Endothelial cell of umbilical vein (primary cell): ENCODE results near the gene PRKAR1B. TPM values are rescaled to one million over a fixed set of nuclear protein-coding genes. Genes with fewer than 3 reads are reported as not detected.

Experiments used
- BruUV-seq: library from RNA; stranded (reverse); fragments of 400-500 nt; replicated peaks from 2 replicates; lab custom pipeline; 2021; lab: Mats Ljungman, UMichigan
- CTCF ChIA-PET: fragments of 300-600, 350-600 bp; sonication (Branson Sonifier 250); formaldehyde crosslinking; loops from one replicate; lab custom pipeline; 2021; ENCODE audit warnings: antibody characterized with exemption, inconsistent platforms; lab: Charles Lee
- POLR2A ChIA-PET: fragments of 300-600, 350-600 bp; sonication (Branson Sonifier 250); formaldehyde crosslinking; loops from one replicate; lab custom pipeline; 2021; ENCODE audit warnings: antibody characterized with exemption, inconsistent platforms; lab: Charles Lee
- DNase-seq: peaks from one replicate; pipeline ENCODE4 v3.0.0-alpha.2; 2011; ENCODE audit warnings: low read depth, low spot score
- FAIRE-seq: peaks from 2 replicates; lab custom pipeline; 2011; peaks lifted over from hg19 to GRCh38; lab: Jason Lieb, UNC
- H2AFZ ChIP-seq: 2 replicates; pipeline ENCODE4 v1.6.0; 2012; ENCODE audit warnings: low read depth, low read length, control low read depth, inconsistent platforms
- H3K27ac ChIP-seq: 2 replicates; pipeline ENCODE4 v1.5.1; 2011; ENCODE audit warnings: low read depth, mild to moderate bottlenecking, control low read depth, low read length, moderate library complexity; ENCODE audit not compliant: insufficient read depth
- H3K27me3 ChIP-seq, 2 experiments: 2 replicates each; pipeline versions ENCODE4 v1.6.0 to v1.6.1; 2011; ENCODE audit warnings: low read length in 2 of 2, mixed read lengths in 1 of 2; ENCODE audit not compliant: control insufficient read depth in 2 of 2, insufficient read depth in 2 of 2
- H3K36me3 ChIP-seq, 2 experiments: 2 replicates in 1 of 2; 3 replicates in 1 of 2; pipeline ENCODE4 v1.5.1; 2011; ENCODE audit warnings: low read length in 2 of 2, mild to moderate bottlenecking in 1 of 2, moderate library complexity in 1 of 2; ENCODE audit not compliant: control insufficient read depth in 2 of 2, insufficient read depth in 2 of 2; ENCODE audit errors: extremely low read depth in 1 of 2
- H3K4me1 ChIP-seq: 3 replicates; pipeline ENCODE4 v1.5.1; 2011; ENCODE audit warnings: mild to moderate bottlenecking, low read length; ENCODE audit not compliant: control insufficient read depth, insufficient read depth; ENCODE audit errors: extremely low read depth
- H3K4me2 ChIP-seq: 2 replicates; pipeline ENCODE4 v1.6.1; 2011; ENCODE audit warnings: low read length, control low read depth, mixed read lengths; ENCODE audit not compliant: insufficient read depth
- H3K4me3 ChIP-seq, 3 experiments: fragments of 200-600 bp in 1 of 3; sonication (generic), shearing (Covaris generic) in 1 of 3; replicated peaks in 1 of 3; 2 replicates each; pipeline ENCODE4 v1.5.1; 2011 to 2016; ENCODE audit warnings: control low read depth in 3 of 3, low read length in 3 of 3, mild to moderate bottlenecking in 2 of 3, inconsistent platforms in 1 of 3, low read depth in 1 of 3, moderate library complexity in 1 of 3; ENCODE audit not compliant: insufficient read depth in 1 of 3
- H3K79me2 ChIP-seq: 2 replicates; pipeline ENCODE4 v1.6.0; 2012; ENCODE audit warnings: low read length, inconsistent platforms; ENCODE audit not compliant: control insufficient read depth, insufficient read depth
- H3K9ac ChIP-seq: replicated peaks from 2 replicates; pipeline ENCODE3; 2011; ENCODE audit warnings: low read length, control low read depth; ENCODE audit not compliant: insufficient read depth; ENCODE audit errors: extremely low read depth
- H3K9me1 ChIP-seq: replicated peaks from 3 replicates; pipeline ENCODE4 v1.6.0; 2011; ENCODE audit warnings: mild to moderate bottlenecking, low read length; ENCODE audit not compliant: control insufficient read depth, insufficient read depth; ENCODE audit errors: extremely low read depth
- H3K9me3 ChIP-seq: replicated peaks from 2 replicates; pipeline ENCODE4 v1.5.1; 2012; ENCODE audit warnings: low read length, inconsistent platforms; ENCODE audit not compliant: control insufficient read depth, insufficient read depth
- H4K20me1 ChIP-seq: replicated peaks from 2 replicates; pipeline ENCODE3; 2011; ENCODE audit warnings: mild to moderate bottlenecking, low read length; ENCODE audit not compliant: control insufficient read depth, insufficient read depth; ENCODE audit errors: extremely low read depth
- EZH2 ChIP-seq: IDR thresholded peaks from 2 replicates; pipeline ENCODE4 v1.6.1; 2012; ENCODE audit warnings: borderline replicate concordance, low read depth, mild to moderate bottlenecking, moderate library complexity, low read length, inconsistent platforms; ENCODE audit not compliant: severe bottlenecking
- FOS ChIP-seq: IDR thresholded peaks from 2 replicates; pipeline ENCODE4 v1.6.1; 2011; ENCODE audit warnings: mild to moderate bottlenecking, low read length, moderate library complexity, borderline replicate concordance; ENCODE audit not compliant: insufficient read depth
- GATA2 ChIP-seq: IDR thresholded peaks from 2 replicates; pipeline ENCODE4 v1.7.0; 2011; ENCODE audit warnings: low read depth, mild to moderate bottlenecking, moderate library complexity, mixed read lengths, low read length; ENCODE audit not compliant: insufficient read length, insufficient read depth
- JUN ChIP-seq: IDR thresholded peaks from 2 replicates; pipeline ENCODE4 v1.6.1; 2011; ENCODE audit warnings: borderline replicate concordance, low read depth; ENCODE audit not compliant: insufficient read length, insufficient read depth
- MAX ChIP-seq: IDR thresholded peaks from 2 replicates; pipeline ENCODE4 v1.6.1; 2011; ENCODE audit not compliant: insufficient read depth, insufficient read length
- MYC ChIP-seq: IDR thresholded peaks from one replicate; pipeline ENCODE4 v1.6.1; 2011; ENCODE audit warnings: mild to moderate bottlenecking, low read depth, low read length
- POLR2A ChIP-seq: IDR thresholded peaks from 2 replicates; pipeline ENCODE4 v1.6.1; 2012; ENCODE audit warnings: low read depth, mild to moderate bottlenecking, control low read depth, low read length
- POLR2AphosphoS5 ChIP-seq: IDR thresholded peaks from 2 replicates; pipeline ENCODE4 v1.6.1; 2012; ENCODE audit warnings: low read depth, mild to moderate bottlenecking, control low read depth, low read length, moderate library complexity; ENCODE audit not compliant: insufficient read depth
- dilution Hi-C: fragments of 300-500 bp; cut with MboI; formaldehyde crosslinking; loops from one replicate; pipeline ENCODE4 v1.15.0; 2019; ENCODE audit warnings: low sequenced_read_pairs; ENCODE audit not compliant: extremely low pct_ligation_motif_present
- intact Hi-C: fragments of 100-400 bp; cut with micrococcal nuclease; formaldehyde crosslinking; loops from one replicate; pipeline ENCODE4 v1.10.0; 2022
- polyA plus RNA-seq, 4 experiments: library from polyadenylated mRNA; depleted of rRNA in 3 of 4; stranded (reverse) in 3 of 4; unstranded in 1 of 4; fragments of >200 nt; gene quantifications; 2 replicates each; pipeline versions ENCODE4 v1.2.1 to v1.2.3, GENCODE V29; 2011 to 2012; ENCODE audit warnings: missing spikeins in 1 of 4
- total RNA-seq: library from RNA; stranded (reverse); gene quantifications from 2 replicates; pipeline ENCODE4 v1.2.3, GENCODE V29; 2021
- TF ChIP-seq, protein P1 (sequence below), 2 donors: IDR thresholded peaks; 1 replicate in 1 of 2; 2 replicates in 1 of 2; pipeline ENCODE4 v1.5.1; 2011; ENCODE audit warnings: low read length in 2 of 2, mild to moderate bottlenecking in 2 of 2, moderate library complexity in 2 of 2, control low read depth in 1 of 2, inconsistent platforms in 1 of 2, low read depth in 1 of 2; ENCODE audit not compliant: insufficient read depth in 1 of 2; ENCODE audit errors: extremely low read depth in 1 of 2

Gene PRKAR1B
- total and polyA plus RNA-seq, 2 donors (not counting 3 experiments of a cell fraction or from before 2014, with no cell fraction given), result 15.4 to 29.2 TPM

DNA sequence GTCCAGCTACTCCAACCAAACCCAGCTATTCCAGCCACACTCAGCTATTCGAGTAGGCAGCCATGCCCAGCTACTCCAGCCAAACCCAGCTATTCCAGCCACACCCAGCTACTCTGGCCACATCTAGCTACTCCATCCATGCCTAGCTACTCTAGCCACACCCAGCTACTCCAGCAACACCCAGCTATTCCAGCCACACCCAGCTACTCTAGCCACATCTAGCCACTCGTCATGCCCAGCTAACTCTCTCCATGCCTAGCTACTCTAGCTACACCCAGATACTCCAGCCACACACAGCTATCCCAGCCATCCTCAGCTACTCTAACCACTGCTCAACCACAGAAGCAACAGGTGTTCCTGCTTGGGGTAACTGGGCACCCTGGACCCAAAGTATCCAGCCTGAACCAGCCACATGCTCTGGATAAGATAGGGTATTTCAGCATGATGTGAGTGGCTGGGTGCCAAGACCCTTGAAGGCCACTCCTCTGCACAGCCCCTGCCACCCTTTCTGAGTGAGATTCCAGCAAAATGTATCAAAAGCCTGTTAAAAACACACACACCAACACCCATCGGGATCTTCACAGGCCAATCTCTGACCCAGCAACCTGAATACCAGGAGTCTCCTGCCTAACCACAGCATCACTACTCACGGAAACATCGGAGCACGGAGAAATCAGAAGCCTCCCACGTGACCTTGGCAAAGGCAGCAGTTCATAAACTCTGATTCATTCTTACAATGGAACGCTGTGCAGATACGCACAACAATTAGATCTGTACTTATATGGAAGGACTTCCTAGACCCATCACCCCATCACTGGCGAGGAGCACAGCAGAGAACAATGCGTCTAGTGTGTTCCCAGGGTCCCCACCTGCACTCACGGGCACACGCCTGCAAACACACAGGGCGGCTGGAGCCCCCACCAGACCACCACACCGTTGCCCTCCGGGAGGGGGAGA, 52.3 kb downstream of the PRKAR1B start:
- BruUV-seq, result no TSS peak
- Histone ChIP-seq H4K20me1 (no peaks in the 10 kb centered on the region), H3K9me1 (no peaks in the 10 kb centered on the region), H3K9ac (no peak overlapping the region), H3K79me2 (no peaks in the 10 kb centered on the region), H2AFZ (no peak overlapping the region), H3K4me2 (no peak overlapping the region), H3K4me3 (no peak overlapping the region), H3K27me3 (no peaks in the 10 kb centered on the region), H3K36me3 (peaks cover 0 to 9% of the 10 kb centered on the region in 2 experiments), H3K9me3 (no peaks in the 10 kb centered on the region), H3K27ac (no peak overlapping the region), H3K4me1 (no peaks in the 10 kb centered on the region)
- dilution Hi-C loops (no loop called here), intact Hi-C loops (no loop called here)
- no peak for DNase-seq
- no peak for FAIRE-seq
- POLR2A ChIA-PET, result no interaction called here
- CTCF ChIA-PET, result no interaction called here
- no peak for TF ChIP-seq EZH2
- no peak for TF ChIP-seq FOS
- TF ChIP-seq POLR2AphosphoS5, result no peak

DNA sequence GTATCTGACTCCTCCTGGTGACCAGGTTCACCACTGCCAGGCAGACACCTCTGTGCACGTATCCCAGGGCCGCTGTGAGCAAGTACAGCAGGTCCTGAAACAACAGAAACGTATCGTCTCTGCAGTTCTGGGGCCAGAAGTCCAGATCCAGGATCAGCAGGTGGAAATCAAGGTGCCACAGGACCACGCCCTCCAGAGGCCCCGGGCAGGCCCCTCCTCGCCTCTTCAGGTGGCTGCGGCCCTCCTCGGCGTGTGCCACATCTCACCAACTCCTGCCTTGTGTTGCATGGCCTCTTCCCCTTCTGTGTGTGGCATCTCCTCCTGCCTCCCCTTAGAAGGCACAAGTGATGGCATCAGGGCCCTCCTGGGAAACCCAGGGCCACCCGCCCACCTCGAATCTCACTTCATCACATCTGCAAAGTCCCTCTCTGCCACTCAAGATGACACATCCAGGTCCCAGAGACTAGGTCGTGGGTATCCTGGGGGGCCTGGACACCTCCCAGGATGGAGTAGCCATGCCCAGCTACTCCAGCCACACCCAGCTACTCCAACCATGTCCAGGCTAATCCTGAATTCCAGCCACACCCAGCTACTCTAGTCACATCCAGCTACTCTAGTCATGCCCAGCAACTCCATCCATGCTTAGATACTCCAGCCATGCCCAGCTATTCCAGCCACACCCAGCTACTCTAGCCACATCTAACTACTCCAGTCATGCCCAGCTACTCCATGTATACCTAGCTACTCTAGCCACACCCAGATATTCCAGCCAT, 53.2 kb downstream of the PRKAR1B start:
- no peak overlapping the region for H2AFZ ChIP-seq
- H3K4me1 ChIP-seq, result no peaks in the 10 kb centered on the region
- FAIRE-seq (no peak), DNase-seq (no peak)
- BruUV-seq, result no TSS peak
- no peaks in the 10 kb centered on the region for H4K20me1 ChIP-seq
- peaks cover 0 to 9% of the 10 kb centered on the region in 2 experiments for H3K36me3 ChIP-seq
- ChIA-PET CTCF (no interaction called here), POLR2A (no interaction called here)
- H3K9ac ChIP-seq, result no peak overlapping the region
- TF ChIP-seq GATA2 (no peak), POLR2AphosphoS5 (no peak), EZH2 (no peak), JUN (no peak), MAX (no peak), MYC (no peak), FOS (no peak), POLR2A (no peak)
- TF ChIP-seq, protein P1, sequence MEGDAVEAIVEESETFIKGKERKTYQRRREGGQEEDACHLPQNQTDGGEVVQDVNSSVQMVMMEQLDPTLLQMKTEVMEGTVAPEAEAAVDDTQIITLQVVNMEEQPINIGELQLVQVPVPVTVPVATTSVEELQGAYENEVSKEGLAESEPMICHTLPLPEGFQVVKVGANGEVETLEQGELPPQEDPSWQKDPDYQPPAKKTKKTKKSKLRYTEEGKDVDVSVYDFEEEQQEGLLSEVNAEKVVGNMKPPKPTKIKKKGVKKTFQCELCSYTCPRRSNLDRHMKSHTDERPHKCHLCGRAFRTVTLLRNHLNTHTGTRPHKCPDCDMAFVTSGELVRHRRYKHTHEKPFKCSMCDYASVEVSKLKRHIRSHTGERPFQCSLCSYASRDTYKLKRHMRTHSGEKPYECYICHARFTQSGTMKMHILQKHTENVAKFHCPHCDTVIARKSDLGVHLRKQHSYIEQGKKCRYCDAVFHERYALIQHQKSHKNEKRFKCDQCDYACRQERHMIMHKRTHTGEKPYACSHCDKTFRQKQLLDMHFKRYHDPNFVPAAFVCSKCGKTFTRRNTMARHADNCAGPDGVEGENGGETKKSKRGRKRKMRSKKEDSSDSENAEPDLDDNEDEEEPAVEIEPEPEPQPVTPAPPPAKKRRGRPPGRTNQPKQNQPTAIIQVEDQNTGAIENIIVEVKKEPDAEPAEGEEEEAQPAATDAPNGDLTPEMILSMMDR (IDR thresholded peaks at IDR 0.05; ENCODE audit: extremely low read depth in 1 of 2, insufficient read depth in 1 of 2, low read depth in 1 of 2, low read length in 2 of 2), result no peak
- intact Hi-C loops (no loop called here), dilution Hi-C loops (no loop called here)
- H3K9me1 ChIP-seq, result no peaks in the 10 kb centered on the region
- no peak overlapping the region for H3K4me2 ChIP-seq
- H3K4me3 ChIP-seq, result no peak overlapping the region
- no peaks in the 10 kb centered on the region for H3K27me3 ChIP-seq
- no peaks in the 10 kb centered on the region for H3K79me2 ChIP-seq
- H3K27ac ChIP-seq, result no peak overlapping the region
- no peaks in the 10 kb centered on the region for H3K9me3 ChIP-seq
